ENCODE measurements around the gene PPP1R2C. TPM values are rescaled to one million over a fixed set of nuclear protein-coding genes. Genes with fewer than 3 reads are reported as not detected.

Gene PPP1R2C
- not detected for polyA plus RNA-seq (2013, experiment 1 of 2)
- not detected for polyA plus RNA-seq (2013, experiment 2 of 2)

- no peak within 1 kb of the TSS for H3K4me3 ChIP-seq (ENCODE audit: low read length in 2 of 2)
- no CpG with 5 or more reads among the region's 33 CpGs for WGBS, 2 donors (ENCODE audit: extremely low coverage in 2 of 2, insufficient read length in 2 of 2, insufficient replicate concordance in 1 of 2)
Observed at GRCh38 chrX:42778096-42778495, at the start of gene PPP1R2C. Gene PPP1R2C, minus strand, starts transcription at chrX:42778163. Its CDS starts 84 bp downstream, at chrX:42778079.

GRCh38 chrX:42825201-42825600, 47.2 kb upstream of the PPP1R2C start:
- Histone ChIP-seq H2BK120ac (ENCODE audit: low read depth, low read length) (no peak overlapping the region), H3K14ac (ENCODE audit: low read length) (no peak overlapping the region), H4K8ac (ENCODE audit: low read depth, low read length) (no peak overlapping the region), H2AFZ (ENCODE audit: low read length) (no peak overlapping the region), H3K9ac (ENCODE audit: low read depth, low read length, poor library complexity) (no peak overlapping the region), H4K91ac (ENCODE audit: low read depth, low read length, poor library complexity) (no peak overlapping the region), H3K4ac (ENCODE audit: low read length) (no peak overlapping the region), H3K4me3 (ENCODE audit: low read length in 2 of 2) (no peak overlapping the region), H3K36me3 (replicated peaks in 1 of 2; ENCODE audit: control insufficient read depth in 2 of 2, insufficient read depth in 2 of 2, low read length in 2 of 2) (no peaks in the 10 kb centered on the region), H3K4me2 (ENCODE audit: insufficient read depth, low read length, poor library complexity, severe bottlenecking) (no peak overlapping the region), H3K18ac (ENCODE audit: low read length) (no peak overlapping the region), H2AK5ac (ENCODE audit: low read depth, low read length) (no peak overlapping the region), H3K27ac (replicated peaks; ENCODE audit: low read length) (no peak overlapping the region), H3K9me3 (replicated peaks in 1 of 2; ENCODE audit: control insufficient read depth in 2 of 2, insufficient read depth in 1 of 2, low read depth in 1 of 2, low read length in 2 of 2) (no peaks in the 10 kb centered on the region), H2BK12ac (ENCODE audit: low read length) (no peak overlapping the region), H3K27me3 (ENCODE audit: control insufficient read depth in 3 of 3, insufficient read depth in 3 of 3, low read depth in 1 of 3, low read length in 3 of 3) (no peaks in the 10 kb centered on the region), H2BK15ac (ENCODE audit: low read length) (no peak overlapping the region), H3K79me1 (ENCODE audit: low read depth, low read length) (no peaks in the 10 kb centered on the region), H3K23ac (ENCODE audit: low read depth, low read length, poor library complexity) (no peak overlapping the region), H3K4me1 (ENCODE audit: control insufficient read depth in 2 of 2, insufficient read depth in 1 of 2, low read depth in 1 of 2, low read length in 2 of 2) (no peaks in the 10 kb centered on the region), H2BK5ac (ENCODE audit: low read length) (no peak overlapping the region)
- no peak for DNase-seq (ENCODE audit: low spot score)
- WGBS, 2 donors (ENCODE audit: extremely low coverage in 2 of 2, insufficient read length in 2 of 2, insufficient replicate concordance in 1 of 2) = no CpG with 5 or more reads among the region's 3 CpGs

More at GRCh38 chrX:42778096-42778495, at the start of gene PPP1R2C:
- Histone ChIP-seq H3K79me1 (ENCODE audit: low read depth, low read length) (no peaks in the 10 kb centered on the region), H4K91ac (ENCODE audit: low read depth, low read length, poor library complexity) (no peak within 1 kb of the TSS), H2BK12ac (ENCODE audit: low read length) (no peak within 1 kb of the TSS), H3K4ac (ENCODE audit: low read length) (no peak within 1 kb of the TSS), H3K14ac (ENCODE audit: low read length) (no peak within 1 kb of the TSS), H3K27me3 (ENCODE audit: control insufficient read depth in 3 of 3, insufficient read depth in 3 of 3, low read depth in 1 of 3, low read length in 3 of 3) (no peaks in the 10 kb centered on the region), H4K8ac (ENCODE audit: low read depth, low read length) (no peak within 1 kb of the TSS), H3K18ac (ENCODE audit: low read length) (no peak within 1 kb of the TSS), H3K27ac (replicated peaks; ENCODE audit: low read length) (no peak within 1 kb of the TSS), H3K9ac (ENCODE audit: low read depth, low read length, poor library complexity) (no peak within 1 kb of the TSS), H3K9me3 (replicated peaks in 1 of 2; ENCODE audit: control insufficient read depth in 2 of 2, insufficient read depth in 1 of 2, low read depth in 1 of 2, low read length in 2 of 2) (peaks cover 0 to 3% of the 10 kb centered on the region in 2 donors), H2AK5ac (ENCODE audit: low read depth, low read length) (no peak within 1 kb of the TSS), H3K4me2 (ENCODE audit: insufficient read depth, low read length, poor library complexity, severe bottlenecking) (no peak within 1 kb of the TSS), H3K4me1 (ENCODE audit: control insufficient read depth in 2 of 2, insufficient read depth in 1 of 2, low read depth in 1 of 2, low read length in 2 of 2) (no peaks in the 10 kb centered on the region), H2AFZ (ENCODE audit: low read length) (no peak within 1 kb of the TSS), H2BK15ac (ENCODE audit: low read length) (no peak within 1 kb of the TSS), H3K23ac (ENCODE audit: low read depth, low read length, poor library complexity) (no peak within 1 kb of the TSS), H2BK5ac (ENCODE audit: low read length) (no peak within 1 kb of the TSS), H3K36me3 (replicated peaks in 1 of 2; ENCODE audit: control insufficient read depth in 2 of 2, insufficient read depth in 2 of 2, low read length in 2 of 2) (no peaks in the 10 kb centered on the region), H2BK120ac (ENCODE audit: low read depth, low read length) (no peak within 1 kb of the TSS)
- no peak for DNase-seq (ENCODE audit: low spot score)

GRCh38 chrX:42824541-42824940, 46.6 kb upstream of the PPP1R2C start:
- H2BK5ac ChIP-seq (ENCODE audit: low read length) = no peak overlapping the region
- H3K14ac ChIP-seq (ENCODE audit: low read length) = no peak overlapping the region
- no peaks in the 10 kb centered on the region for H3K79me1 ChIP-seq (ENCODE audit: low read depth, low read length)
- H2BK15ac ChIP-seq (ENCODE audit: low read length) = no peak overlapping the region
- no peak for DNase-seq (ENCODE audit: low spot score)
- no peak overlapping the region for H3K4me3 ChIP-seq (ENCODE audit: low read length in 2 of 2)
- no peak overlapping the region for H2BK120ac ChIP-seq (ENCODE audit: low read depth, low read length)
- H4K91ac ChIP-seq (ENCODE audit: low read depth, low read length, poor library complexity) = no peak overlapping the region
- H2BK12ac ChIP-seq (ENCODE audit: low read length) = no peak overlapping the region
- H3K27ac ChIP-seq (replicated peaks; ENCODE audit: low read length) = no peak overlapping the region
- H4K8ac ChIP-seq (ENCODE audit: low read depth, low read length) = no peak overlapping the region
- H3K27me3 ChIP-seq (ENCODE audit: control insufficient read depth in 3 of 3, insufficient read depth in 3 of 3, low read depth in 1 of 3, low read length in 3 of 3) = no peaks in the 10 kb centered on the region
- WGBS, 2 donors (ENCODE audit: extremely low coverage in 2 of 2, insufficient read length in 2 of 2, insufficient replicate concordance in 1 of 2) = no CpG with 5 or more reads among the region's 5 CpGs
- H3K36me3 ChIP-seq (replicated peaks in 1 of 2; ENCODE audit: control insufficient read depth in 2 of 2, insufficient read depth in 2 of 2, low read length in 2 of 2) = no peaks in the 10 kb centered on the region
- H3K9me3 ChIP-seq (replicated peaks in 1 of 2; ENCODE audit: control insufficient read depth in 2 of 2, insufficient read depth in 1 of 2, low read depth in 1 of 2, low read length in 2 of 2) = no peaks in the 10 kb centered on the region
- H3K4me1 ChIP-seq (ENCODE audit: control insufficient read depth in 2 of 2, insufficient read depth in 1 of 2, low read depth in 1 of 2, low read length in 2 of 2) = no peaks in the 10 kb centered on the region
- H3K9ac ChIP-seq (ENCODE audit: low read depth, low read length, poor library complexity) = no peak overlapping the region
- no peak overlapping the region for H2AK5ac ChIP-seq (ENCODE audit: low read depth, low read length)
- H2AFZ ChIP-seq (ENCODE audit: low read length) = no peak overlapping the region
- H3K4ac ChIP-seq (ENCODE audit: low read length) = no peak overlapping the region
- H3K18ac ChIP-seq (ENCODE audit: low read length) = no peak overlapping the region
- no peak overlapping the region for H3K23ac ChIP-seq (ENCODE audit: low read depth, low read length, poor library complexity)
- H3K4me2 ChIP-seq (ENCODE audit: insufficient read depth, low read length, poor library complexity, severe bottlenecking) = no peak overlapping the region

- H3K27ac ChIP-seq (replicated peaks; ENCODE audit: low read length) = no peak overlapping the region
- H3K4me3 ChIP-seq (ENCODE audit: low read length in 2 of 2) = no peak overlapping the region
- H3K27me3 ChIP-seq (ENCODE audit: control insufficient read depth in 3 of 3, insufficient read depth in 3 of 3, low read depth in 1 of 3, low read length in 3 of 3) = no peaks in the 10 kb centered on the region
- H2AK5ac ChIP-seq (ENCODE audit: low read depth, low read length) = no peak overlapping the region
- H3K9me3 ChIP-seq (replicated peaks in 1 of 2; ENCODE audit: control insufficient read depth in 2 of 2, insufficient read depth in 1 of 2, low read depth in 1 of 2, low read length in 2 of 2) = peaks cover 0 to under 1% of the 10 kb centered on the region in 2 donors
- H3K79me1 ChIP-seq (ENCODE audit: low read depth, low read length) = no peaks in the 10 kb centered on the region
- no peak overlapping the region for H3K18ac ChIP-seq (ENCODE audit: low read length)
- H3K14ac ChIP-seq (ENCODE audit: low read length) = no peak overlapping the region
- H4K91ac ChIP-seq (ENCODE audit: low read depth, low read length, poor library complexity) = no peak overlapping the region
- no peak overlapping the region for H3K23ac ChIP-seq (ENCODE audit: low read depth, low read length, poor library complexity)
- no CpG with 5 or more reads among the region's 1 CpG for WGBS, 2 donors (ENCODE audit: extremely low coverage in 2 of 2, insufficient read length in 2 of 2, insufficient replicate concordance in 1 of 2)
- no peak overlapping the region for H2BK12ac ChIP-seq (ENCODE audit: low read length)
- H3K4me2 ChIP-seq (ENCODE audit: insufficient read depth, low read length, poor library complexity, severe bottlenecking) = no peak overlapping the region
- no peak overlapping the region for H3K9ac ChIP-seq (ENCODE audit: low read depth, low read length, poor library complexity)
- no peak overlapping the region for H2AFZ ChIP-seq (ENCODE audit: low read length)
- H2BK15ac ChIP-seq (ENCODE audit: low read length) = no peak overlapping the region
- no peaks in the 10 kb centered on the region for H3K4me1 ChIP-seq (ENCODE audit: control insufficient read depth in 2 of 2, insufficient read depth in 1 of 2, low read depth in 1 of 2, low read length in 2 of 2)
- H3K4ac ChIP-seq (ENCODE audit: low read length) = no peak overlapping the region
- no peak overlapping the region for H2BK120ac ChIP-seq (ENCODE audit: low read depth, low read length)
- H4K8ac ChIP-seq (ENCODE audit: low read depth, low read length) = no peak overlapping the region
- no peak for DNase-seq (ENCODE audit: low spot score)
- H2BK5ac ChIP-seq (ENCODE audit: low read length) = no peak overlapping the region
- H3K36me3 ChIP-seq (replicated peaks in 1 of 2; ENCODE audit: control insufficient read depth in 2 of 2, insufficient read depth in 2 of 2, low read length in 2 of 2) = no peaks in the 10 kb centered on the region
Observed at GRCh38 chrX:42823443-42823842, 45.5 kb upstream of the PPP1R2C start.
